ENCODE results near the gene REP15. TPM values are rescaled to one million over a fixed set of nuclear protein-coding genes. Genes with fewer than 3 reads are reported as not detected.

Gene REP15, protein sequence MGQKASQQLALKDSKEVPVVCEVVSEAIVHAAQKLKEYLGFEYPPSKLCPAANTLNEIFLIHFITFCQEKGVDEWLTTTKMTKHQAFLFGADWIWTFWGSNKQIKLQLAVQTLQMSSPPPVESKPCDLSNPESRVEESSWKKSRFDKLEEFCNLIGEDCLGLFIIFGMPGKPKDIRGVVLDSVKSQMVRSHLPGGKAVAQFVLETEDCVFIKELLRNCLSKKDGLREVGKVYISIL
- total RNA-seq, result 0.72 TPM in 1 of 2 replicates, not detected in the other

DNA sequence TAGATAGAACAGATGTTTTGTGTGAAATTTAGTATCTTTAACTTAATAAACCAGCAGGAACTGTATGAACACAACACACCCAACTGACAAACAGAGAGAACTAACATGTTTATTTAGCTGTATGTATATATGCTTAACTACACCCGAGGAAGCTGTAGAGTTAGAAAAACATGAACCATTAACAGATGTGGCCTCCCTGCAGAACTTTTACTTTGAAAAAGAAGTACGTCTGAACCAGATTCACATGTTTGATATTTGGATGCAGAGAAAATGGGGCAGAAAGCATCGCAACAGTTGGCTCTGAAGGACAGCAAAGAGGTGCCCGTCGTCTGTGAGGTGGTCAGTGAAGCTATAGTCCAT, at the start of gene REP15:
TSS of gene REP15 (plus strand) at position 155 of the 360 bp plus-strand sequence. CDS start at position 271, 116 bp downstream.

GRCh38 chr12:27710592-27711316, 14.5 kb downstream of the REP15 start, which contains the start of gene MRPS35:
Gene MRPS35, plus strand, starts transcription at chr12:27710832. Its CDS starts 12 bp downstream, at chr12:27710844.

Other genes starting within 250 kb of the REP15 start
- 0.43 and 0.48 TPM in 2 replicates for gene SMCO2, start 249.7 kb upstream of the REP15 start, total RNA-seq
- 49.2 and 61.2 TPM in 2 replicates for gene PPFIBP1, start 172.2 kb upstream of the REP15 start, total RNA-seq
- 84.3 and 128 TPM in 2 replicates for gene MRPS35, start 14.4 kb downstream of the REP15 start, total RNA-seq
- 20.7 and 24.1 TPM in 2 replicates for gene KLHL42, start 83.8 kb downstream of the REP15 start, total RNA-seq
- gene MANSC4, start 83.8 kb downstream of the REP15 start, total RNA-seq, result not detected in 2 replicates

Data from tracheal epithelial cell (primary cell).